ENCODE results near the gene CEP85L.

DNA sequence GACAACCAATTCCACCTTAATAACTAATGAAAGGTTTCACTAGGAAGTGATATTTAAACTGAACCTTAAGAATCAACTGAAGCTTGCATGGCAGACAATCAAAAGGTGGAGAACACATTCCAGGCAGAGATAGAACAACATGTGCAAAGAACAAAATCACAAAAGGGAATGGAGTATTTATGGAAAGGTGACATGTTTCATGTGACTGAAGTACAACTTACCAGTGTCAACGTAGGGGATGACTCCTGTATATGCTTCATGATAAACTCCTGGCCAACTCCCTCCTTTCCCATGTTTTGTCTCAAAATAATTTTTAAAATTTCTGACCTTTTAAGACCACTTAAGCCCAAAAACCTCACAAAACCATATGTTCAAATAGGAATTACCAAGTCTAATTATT, 96.7 kb downstream of the CEP85L start:
- TF ChIP-seq, protein P1, sequence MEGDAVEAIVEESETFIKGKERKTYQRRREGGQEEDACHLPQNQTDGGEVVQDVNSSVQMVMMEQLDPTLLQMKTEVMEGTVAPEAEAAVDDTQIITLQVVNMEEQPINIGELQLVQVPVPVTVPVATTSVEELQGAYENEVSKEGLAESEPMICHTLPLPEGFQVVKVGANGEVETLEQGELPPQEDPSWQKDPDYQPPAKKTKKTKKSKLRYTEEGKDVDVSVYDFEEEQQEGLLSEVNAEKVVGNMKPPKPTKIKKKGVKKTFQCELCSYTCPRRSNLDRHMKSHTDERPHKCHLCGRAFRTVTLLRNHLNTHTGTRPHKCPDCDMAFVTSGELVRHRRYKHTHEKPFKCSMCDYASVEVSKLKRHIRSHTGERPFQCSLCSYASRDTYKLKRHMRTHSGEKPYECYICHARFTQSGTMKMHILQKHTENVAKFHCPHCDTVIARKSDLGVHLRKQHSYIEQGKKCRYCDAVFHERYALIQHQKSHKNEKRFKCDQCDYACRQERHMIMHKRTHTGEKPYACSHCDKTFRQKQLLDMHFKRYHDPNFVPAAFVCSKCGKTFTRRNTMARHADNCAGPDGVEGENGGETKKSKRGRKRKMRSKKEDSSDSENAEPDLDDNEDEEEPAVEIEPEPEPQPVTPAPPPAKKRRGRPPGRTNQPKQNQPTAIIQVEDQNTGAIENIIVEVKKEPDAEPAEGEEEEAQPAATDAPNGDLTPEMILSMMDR (IDR thresholded peaks at IDR 0.05; ENCODE audit: insufficient read depth, low read depth, low read length) = no peak
- TF ChIP-seq EZH2 (IDR thresholded peaks at IDR 0.05; ENCODE audit: insufficient read depth, low read length) = no peak
